B cell (primary cell): ENCODE measurements around the gene GLI3.

ENCODE experiments used
- EZH2 ChIP-seq: IDR thresholded peaks from 2 replicates; pipeline ENCODE4 v1.6.1; 2012; ENCODE audit warnings: borderline replicate concordance, low read depth, mild to moderate bottlenecking, moderate library complexity, low read length; ENCODE audit not compliant: insufficient read depth, poor library complexity, severe bottlenecking
- TF ChIP-seq, protein P1 (sequence below): fragments of 200-600 bp; IDR thresholded peaks from one replicate; pipeline ENCODE4 v1.8.0; 2022; ENCODE audit warnings: antibody characterized with exemption, mild to moderate bottlenecking

DNA sequence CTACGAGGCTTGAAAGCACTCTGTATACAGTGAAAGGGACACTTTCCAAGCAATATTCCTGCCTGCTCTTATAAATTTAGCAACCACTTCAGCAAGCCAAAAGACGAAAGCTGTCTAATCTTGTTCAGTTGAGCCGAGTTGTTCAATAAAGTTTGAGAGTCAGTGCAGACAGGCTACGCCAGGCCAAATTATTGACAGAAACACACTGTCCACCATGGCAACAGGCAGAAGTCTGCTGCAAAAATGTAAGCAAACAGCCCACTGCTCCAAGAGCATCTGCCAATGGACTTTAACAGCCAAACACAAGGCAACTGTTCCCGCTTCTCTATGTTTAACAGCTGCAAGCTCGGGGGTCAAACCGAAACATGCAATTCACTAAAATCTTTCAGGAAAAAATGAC is 85.7 kb downstream of the GLI3 start:
- TF ChIP-seq, protein P1, sequence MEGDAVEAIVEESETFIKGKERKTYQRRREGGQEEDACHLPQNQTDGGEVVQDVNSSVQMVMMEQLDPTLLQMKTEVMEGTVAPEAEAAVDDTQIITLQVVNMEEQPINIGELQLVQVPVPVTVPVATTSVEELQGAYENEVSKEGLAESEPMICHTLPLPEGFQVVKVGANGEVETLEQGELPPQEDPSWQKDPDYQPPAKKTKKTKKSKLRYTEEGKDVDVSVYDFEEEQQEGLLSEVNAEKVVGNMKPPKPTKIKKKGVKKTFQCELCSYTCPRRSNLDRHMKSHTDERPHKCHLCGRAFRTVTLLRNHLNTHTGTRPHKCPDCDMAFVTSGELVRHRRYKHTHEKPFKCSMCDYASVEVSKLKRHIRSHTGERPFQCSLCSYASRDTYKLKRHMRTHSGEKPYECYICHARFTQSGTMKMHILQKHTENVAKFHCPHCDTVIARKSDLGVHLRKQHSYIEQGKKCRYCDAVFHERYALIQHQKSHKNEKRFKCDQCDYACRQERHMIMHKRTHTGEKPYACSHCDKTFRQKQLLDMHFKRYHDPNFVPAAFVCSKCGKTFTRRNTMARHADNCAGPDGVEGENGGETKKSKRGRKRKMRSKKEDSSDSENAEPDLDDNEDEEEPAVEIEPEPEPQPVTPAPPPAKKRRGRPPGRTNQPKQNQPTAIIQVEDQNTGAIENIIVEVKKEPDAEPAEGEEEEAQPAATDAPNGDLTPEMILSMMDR = no peak
- no peak for TF ChIP-seq EZH2
